Measurements from ENCODE around the gene CSNK1G1.
"Not testable (repeated sequence)": the region's sequence is repeated elsewhere in the genome, so short reads cannot be mapped to it uniquely, and the experiment has no call there.

CSNK1G1 gene

DNA sequence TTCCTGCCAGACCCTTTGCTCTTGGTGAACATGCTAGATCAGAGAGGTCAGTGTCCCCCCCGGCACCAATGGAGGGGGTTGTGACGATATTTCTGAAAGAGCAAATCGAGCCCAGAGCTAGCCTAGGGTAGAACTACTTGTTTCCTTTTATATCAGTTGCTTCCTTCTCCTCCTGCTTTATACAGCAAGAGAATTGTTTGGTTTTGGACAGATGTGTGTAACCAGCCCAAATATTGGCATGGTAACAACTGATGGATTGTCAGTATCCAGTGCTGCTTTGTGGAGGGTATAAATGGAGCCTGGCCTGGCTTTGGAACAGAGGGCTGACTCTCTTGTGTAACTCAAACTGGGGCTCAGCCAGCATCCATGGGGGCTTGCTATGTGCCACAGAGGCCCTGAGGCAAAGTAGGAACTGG, 233.0 kb downstream of the CSNK1G1 start:
- DNase-seq, result no peak

DNA sequence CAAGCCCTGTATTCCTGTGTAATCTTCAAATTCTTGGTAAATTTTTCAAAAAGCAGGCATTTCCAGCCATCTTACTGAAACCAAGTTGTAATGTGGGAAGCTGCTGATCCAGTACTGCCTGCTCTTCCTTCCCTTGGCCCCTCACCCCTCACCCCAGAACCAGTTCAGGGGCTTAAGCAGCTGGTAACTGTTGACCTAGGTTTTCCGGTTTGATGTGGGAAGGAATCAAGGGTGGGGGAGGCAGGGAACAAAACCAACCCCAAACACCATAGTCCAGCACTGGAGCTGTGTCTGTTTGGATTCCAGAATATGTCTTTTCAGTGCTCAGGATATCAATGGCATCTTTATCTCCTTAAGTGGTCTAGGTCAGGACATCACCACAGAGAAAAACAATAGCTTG, 233.5 kb downstream of the CSNK1G1 start:
- DNase-seq, result no peak

DNA sequence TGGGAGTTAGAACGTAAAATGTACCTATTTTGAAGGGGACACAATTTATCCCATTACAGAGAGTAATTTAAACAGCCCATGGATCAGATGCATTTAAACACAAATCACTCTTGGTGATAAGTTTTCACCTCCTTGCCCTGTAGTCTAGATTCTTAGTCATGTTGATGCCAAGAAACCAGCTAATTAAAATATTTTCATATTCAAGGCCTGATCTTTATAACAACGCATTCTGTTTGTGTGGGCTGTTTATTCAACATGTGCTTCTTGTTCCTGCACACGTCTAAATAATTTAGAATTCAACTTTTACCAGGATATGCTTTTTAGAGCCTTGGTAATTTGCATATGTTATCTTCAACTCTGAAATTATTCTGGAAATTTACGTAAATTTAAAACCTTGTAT, 234.4 kb downstream of the CSNK1G1 start:
- DNase-seq, result no peak

DNA sequence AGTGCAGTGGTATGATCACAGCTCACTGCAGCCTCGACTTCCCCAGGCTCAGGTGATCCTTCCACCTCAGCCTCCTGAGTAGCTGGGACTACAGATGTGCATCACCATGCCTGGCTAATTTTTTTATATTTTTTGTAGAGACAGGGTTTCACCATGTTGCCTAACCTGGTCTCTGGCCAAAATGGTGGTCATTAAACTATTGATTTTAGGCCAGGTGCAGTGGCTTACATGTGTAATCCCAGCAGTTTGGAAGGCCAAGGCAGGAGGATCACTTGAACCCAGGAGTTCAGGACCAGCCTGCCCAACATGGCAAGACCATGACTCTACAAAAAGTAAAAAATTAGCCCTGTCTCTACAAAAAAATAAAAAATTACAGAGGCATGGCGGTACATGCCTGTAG, 235.7 kb downstream of the CSNK1G1 start:
- DNase-seq, result not testable (repeated sequence)

DNA sequence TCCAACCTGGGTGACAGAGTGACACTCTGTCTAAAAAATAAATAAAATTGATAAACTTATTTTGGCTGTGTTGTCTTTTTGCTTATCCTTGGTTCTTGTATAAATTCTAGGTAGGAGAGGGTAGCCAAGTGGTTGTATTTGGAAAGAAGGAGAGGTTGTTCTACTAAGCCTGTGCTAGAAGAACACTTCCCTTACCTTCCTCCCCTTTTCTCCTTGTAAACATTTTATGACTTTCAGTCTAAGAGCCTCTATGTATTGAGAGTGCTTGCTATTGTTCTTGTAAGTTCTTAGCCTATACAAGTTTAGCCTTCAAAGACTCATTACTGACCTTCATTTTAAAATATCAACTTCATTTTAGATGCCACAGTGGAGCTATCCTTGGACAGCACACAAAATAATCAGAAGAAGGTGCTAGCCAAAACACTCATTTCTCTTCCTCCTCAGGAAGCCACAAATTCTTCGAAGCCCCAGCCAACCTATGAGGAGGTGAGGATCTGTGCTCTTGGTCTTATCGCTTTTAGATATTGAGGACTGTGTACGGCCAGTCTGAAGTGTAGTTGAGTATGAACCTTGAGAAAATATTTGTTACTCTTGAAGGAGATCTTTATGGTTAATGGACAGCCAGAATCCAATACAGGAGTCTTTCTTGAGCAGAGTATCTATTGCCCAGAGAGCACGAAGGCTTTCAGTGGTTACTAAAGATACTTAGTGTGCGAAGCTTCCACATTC, 238.1 kb downstream of the CSNK1G1 start:
- no peak for DNase-seq

Data from stimulated activated CD4-positive, alpha-beta T cell treated with anti-CD3 and anti-CD28 coated beads, Interleukin-4, amount 100 ng/mL, for 4 hours (primary cell).